ENCODE data around the gene RLN1. TPM values are rescaled to one million over a fixed set of nuclear protein-coding genes. Genes with fewer than 3 reads are reported as not detected.

The RLN1 gene
- total and polyA plus RNA-seq, 2 of the 4 experiments (the other 2 are of a cell fraction): not detected

GRCh38 chr9:5310851-5311250 lies 28.8 kb downstream of the RLN1 start:
- Histone ChIP-seq H2AK5ac (ENCODE audit: low read depth, low read length) (no peak overlapping the region), H4K20me1 (ENCODE audit: insufficient read depth, low read length) (no peaks in the 10 kb centered on the region), H3K4me1 (ENCODE audit: control insufficient read depth, insufficient read depth, low read length) (no peaks in the 10 kb centered on the region), H2BK120ac (ENCODE audit: low read depth, low read length) (no peak overlapping the region), H2BK5ac (ENCODE audit: low read depth, low read length, poor library complexity, severe bottlenecking) (no peak overlapping the region), H4K91ac (ENCODE audit: insufficient read depth, low read depth, low read length) (no peak overlapping the region), H4K5ac (ENCODE audit: low read depth, low read length) (no peak overlapping the region), H2AK9ac (replicated peaks; ENCODE audit: low read depth, low read length, poor library complexity) (no peak overlapping the region), H3K4me2 (ENCODE audit: low read depth, low read length) (no peak overlapping the region), H3K9me3 (ENCODE audit: control insufficient read depth, insufficient read depth, low read length) (peaks cover 5% of the 10 kb centered on the region), H4K8ac (ENCODE audit: low read depth in 2 of 2, low read length in 2 of 2) (no peak overlapping the region), H2AFZ (replicated peaks; ENCODE audit: low read length, poor library complexity) (no peak overlapping the region), H3K56ac (ENCODE audit: extremely low read depth, insufficient read depth, low read length) (no peak overlapping the region), H3K4me3 (ENCODE audit: insufficient read depth, low read depth, low read length) (no peak overlapping the region), H3K4ac (ENCODE audit: low read depth, low read length) (no peak overlapping the region), H3K18ac (ENCODE audit: low read depth, low read length) (no peak overlapping the region), H3K23ac (ENCODE audit: low read depth, low read length) (no peak overlapping the region), H3K36me3 (ENCODE audit: control insufficient read depth, insufficient read depth, low read length) (no peaks in the 10 kb centered on the region), H3K27me3 (ENCODE audit: control insufficient read depth, insufficient read depth, low read length) (peaks cover 26% of the 10 kb centered on the region), H3K9ac (ENCODE audit: low read depth, low read length) (no peak overlapping the region), H3K14ac (replicated peaks; ENCODE audit: low read depth, low read length) (no peak overlapping the region), H2BK15ac (ENCODE audit: low read depth, low read length) (no peak overlapping the region), H3K27ac (ENCODE audit: insufficient read depth, low read length) (no peak overlapping the region), H2BK20ac (ENCODE audit: low read depth, low read length) (no peak overlapping the region), H3K79me1 (ENCODE audit: low read depth in 1 of 2, low read length in 2 of 2) (no peaks in the 10 kb centered on the region), H3K9me1 (ENCODE audit: insufficient read depth, low read length) (no peaks in the 10 kb centered on the region)
- no TSS peak for BruUV-seq (replicated peaks)
- intact Hi-C loops (cut with micrococcal nuclease): no loop called here
- ChIA-PET CTCF (no interaction called here), POLR2A (ENCODE audit: unreplicated experiment) (no interaction called here)
- DNase-seq (no peak), ATAC-seq (ENCODE audit: low read depth) (no peak)
- TF ChIP-seq CHD1 (IDR thresholded peaks at IDR 0.05; ENCODE audit: low read depth, low read length) (no peak), USF2 (IDR thresholded peaks at IDR 0.05; ENCODE audit: low read depth, low read length) (no peak), MAFK (IDR thresholded peaks at IDR 0.05; ENCODE audit: low read depth, low read length) (no peak), SMC3 (IDR thresholded peaks at IDR 0.05; ENCODE audit: low read depth, low read length) (no peak), CEBPB (IDR thresholded peaks at IDR 0.05; ENCODE audit: low read depth, low read length) (no peak), CTCF (conservative IDR thresholded peaks at IDR 0.05; ENCODE audit: low read depth, low read length) (no peak), MXI1 (IDR thresholded peaks at IDR 0.05; ENCODE audit: borderline replicate concordance, low read depth, low read length) (no peak), FOS (IDR thresholded peaks at IDR 0.05; ENCODE audit: low read depth, low read length) (no peak), ELK1 (IDR thresholded peaks at IDR 0.05; ENCODE audit: borderline replicate concordance, low read depth, low read length) (no peak), POLR2A (IDR thresholded peaks at IDR 0.05; ENCODE audit: low read depth, low read length) (no peak), BHLHE40 (IDR thresholded peaks at IDR 0.05; ENCODE audit: low read depth, low read length) (no peak), NFE2L2 (IDR thresholded peaks at IDR 0.05; ENCODE audit: low read depth, low read length) (no peak), MAZ (IDR thresholded peaks at IDR 0.05; ENCODE audit: borderline replicate concordance, low read depth, low read length) (no peak), RAD21 (IDR thresholded peaks at IDR 0.05; ENCODE audit: low read length) (no peak), RCOR1 (IDR thresholded peaks at IDR 0.05; ENCODE audit: insufficient replicate concordance, low read length) (no peak), RFX5 (IDR thresholded peaks at IDR 0.05; ENCODE audit: low read depth, low read length) (no peak)
- dilution Hi-C loops (cut with HindIII; ENCODE audit: low sequenced_read_pairs, unreplicated experiment): no loop called here
- in situ Hi-C loops (cut with MboI; ENCODE audit: low sequenced_read_pairs): no loop called here

Measured in IMR-90 (cell line).